AG04450 (cell line): ENCODE measurements around the gene DNHD1. TPM values are rescaled to one million over a fixed set of nuclear protein-coding genes. Genes with fewer than 3 reads are reported as not detected.

Source experiments
- CTCF ChIA-PET: fragments of 300-600, 350-600 bp; formaldehyde crosslinking; extraction: SDS; loops from one replicate; lab custom pipeline; 2022; ENCODE audit warnings: antibody characterized with exemption, inconsistent platforms; lab: Charles Lee
- POLR2A ChIA-PET: fragments of 350-600 bp; formaldehyde crosslinking; extraction: SDS; loops from one replicate; lab custom pipeline; 2021; ENCODE audit warnings: antibody characterized with exemption, inconsistent platforms; lab: Yijun Ruan, JAX
- DNase-seq: peaks from one replicate; pipeline ENCODE4 v3.0.0-alpha.2; 2011; ENCODE audit warnings: low read depth, low spot score
- H3K27ac ChIP-seq: one replicate; pipeline ENCODE4 v1.5.1; 2012; ENCODE audit warnings: low read depth, low read length, control low read depth
- H3K27me3 ChIP-seq: one replicate; pipeline ENCODE4 v1.6.0; 2012; ENCODE audit warnings: low read length; ENCODE audit not compliant: control insufficient read depth, insufficient read depth
- H3K4me3 ChIP-seq: 2 replicates; pipeline ENCODE4 v1.5.1; 2011; ENCODE audit warnings: mild to moderate bottlenecking, low read depth, low read length, control low read depth
- H3K9me3 ChIP-seq: 2 replicates; pipeline ENCODE4 v1.5.1; 2012; ENCODE audit warnings: low read length; ENCODE audit not compliant: control insufficient read depth, insufficient read depth
- CTCF ChIP-seq: IDR thresholded peaks from 2 replicates; pipeline ENCODE4 v1.5.1; 2011; ENCODE audit warnings: low read depth, low read length, control low read depth, inconsistent platforms
- polyA plus RNA-seq: library from polyadenylated mRNA; depleted of rRNA; stranded (reverse); fragments of >200 nt; gene quantifications from 2 replicates; pipeline ENCODE4 v1.2.3, GENCODE V29; 2011

Gene DNHD1
- polyA plus RNA-seq, 1 experiment, result 2.2 TPM

GRCh38 chr11:6523253-6523652 lies 26.2 kb downstream of the DNHD1 start:
- Histone ChIP-seq H3K9me3 (no peaks in the 10 kb centered on the region), H3K27me3 (no peaks in the 10 kb centered on the region), H3K4me3 (no peak overlapping the region), H3K27ac (no peak overlapping the region)
- POLR2A ChIA-PET, result no interaction called here
- CTCF ChIA-PET, result interaction anchor here (1.0 to 4.4 kb wide), 4 partner anchors 8 to 215 kb away, joined by 3 to 34 read pairs (median 8); no protein-coding TSS in a partner anchor
- TF ChIP-seq CTCF, result no peak
- DNase-seq, result no peak

GRCh38 chr11:6526411-6527135 lies 29.5 kb downstream of the DNHD1 start:
- H3K27ac ChIP-seq, result no peak overlapping the region
- no peak for DNase-seq
- CTCF ChIA-PET, result interaction anchor here (1.0 to 3.2 kb wide), 4 partner anchors 21 to 178 kb away, joined by 3 to 12 read pairs (median 5); partner anchors contain the start of gene MRPL17
- POLR2A ChIA-PET, result no interaction called here
- H3K4me3 ChIP-seq, result no peak overlapping the region
- no peaks in the 10 kb centered on the region for H3K9me3 ChIP-seq
- no peaks in the 10 kb centered on the region for H3K27me3 ChIP-seq
- TF ChIP-seq CTCF, result no peak

GRCh38 chr11:6529266-6529665 lies 32.2 kb downstream of the DNHD1 start:
- H3K27ac ChIP-seq, result no peak overlapping the region
- ChIA-PET CTCF (interaction anchor here (0.6 to 5.5 kb wide), 6 partner anchors 138 to 228 kb away, joined by 3 to 88 read pairs (median 8); partner anchors contain the start of gene MRPL17), POLR2A (no interaction called here)
- no peak overlapping the region for H3K4me3 ChIP-seq
- DNase-seq, result no peak
- no peaks in the 10 kb centered on the region for H3K27me3 ChIP-seq
- TF ChIP-seq CTCF, result no peak
- no peaks in the 10 kb centered on the region for H3K9me3 ChIP-seq

GRCh38 chr11:6530848-6531247 lies 33.8 kb downstream of the DNHD1 start:
- POLR2A ChIA-PET, result interaction anchor here (0.6 to 1.2 kb wide), 2 partner anchors 81 to 1204 kb away, joined by 3 read pairs; partner anchors contain the start of gene TAF10
- H3K4me3 ChIP-seq, result no peak overlapping the region
- H3K27ac ChIP-seq, result no peak overlapping the region
- DNase-seq, result no peak
- CTCF ChIA-PET, result interaction anchor here (0.6 to 5.5 kb wide), 55 partner anchors 9 to 1429 kb away, joined by 3 to 88 read pairs (median 5); partner anchors contain the start of genes DNHD1, MRPL17, TAF10 and TPP1
- H3K27me3 ChIP-seq, result no peaks in the 10 kb centered on the region
- H3K9me3 ChIP-seq, result no peaks in the 10 kb centered on the region
- TF ChIP-seq CTCF, result no peak

- no peak for DNase-seq
- TF ChIP-seq CTCF, result peak; percentile 82
- H3K27me3 ChIP-seq, result no peaks in the 10 kb centered on the region
- no peaks in the 10 kb centered on the region for H3K9me3 ChIP-seq
- H3K4me3 ChIP-seq, result no peak overlapping the region
- ChIA-PET POLR2A (interaction anchor here (1.2 kb wide), 1 partner anchor 80 kb away, joined by 3 read pairs; the partner anchor contains the start of gene TAF10), CTCF (interaction anchor here (0.6 to 5.5 kb wide), 54 partner anchors 9 to 1428 kb away, joined by 3 to 88 read pairs (median 6); partner anchors contain the start of genes DNHD1, MRPL17, TAF10 and TPP1)
- no peak overlapping the region for H3K27ac ChIP-seq
Observed at GRCh38 chr11:6531267-6531752, 34.2 kb downstream of the DNHD1 start.
